Glomerular endothelial cell (primary cell): ENCODE measurements around the gene EFNB3. TPM values are rescaled to one million over a fixed set of nuclear protein-coding genes. Genes with fewer than 3 reads are reported as not detected.

Experiments
- DNase-seq: peaks from one replicate; pipeline ENCODE4 v3.0.0-alpha.2; 2011; ENCODE audit warnings: low read depth, low spot score; ENCODE audit errors: extremely low read depth
- total RNA-seq: library from RNA; depleted of rRNA; stranded (reverse); fragments of >200 nt; gene quantifications from 2 replicates; pipeline ENCODE4 v1.2.3, GENCODE V29; 2015

Gene EFNB3
- total RNA-seq, 1 donor from 2014 or later = 2.1 TPM

DNA sequence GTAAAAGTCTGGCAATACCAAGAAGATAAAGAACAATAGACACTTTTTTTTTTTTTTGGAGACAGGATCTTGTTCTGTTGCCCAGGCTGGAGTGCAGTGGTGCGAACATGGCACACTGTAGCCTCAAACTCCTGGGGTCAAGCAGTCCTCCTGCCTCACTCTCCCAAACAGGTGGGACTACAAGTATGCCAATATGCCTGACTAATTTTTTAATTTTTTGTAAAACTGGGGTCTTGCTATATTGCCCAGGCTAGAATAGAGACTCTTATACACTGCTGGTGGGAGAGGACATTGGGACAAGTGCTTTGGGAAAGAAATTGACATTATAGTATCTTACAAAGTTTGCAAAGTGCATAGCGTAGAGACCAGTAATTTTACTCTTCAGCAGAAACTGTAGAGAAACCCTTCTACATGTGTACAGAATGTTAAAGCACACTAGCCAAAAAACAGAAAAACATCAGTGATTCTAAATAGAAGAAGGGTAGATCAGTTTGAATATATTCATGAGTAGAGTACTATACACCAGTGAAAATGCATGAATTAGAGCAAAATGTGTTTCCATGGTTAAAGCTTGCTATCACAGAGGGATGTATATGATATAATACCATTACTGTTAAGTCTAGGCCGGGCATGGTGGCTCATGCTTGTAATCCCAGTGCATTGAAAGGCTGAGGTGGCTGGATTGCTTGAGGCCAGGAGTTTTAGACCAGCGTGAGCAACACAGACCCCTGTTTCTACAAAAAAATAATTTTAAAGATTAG lies 7.0 kb upstream of the EFNB3 start:
- no peak for DNase-seq

GRCh38 chr17:7700510-7700909 lies 4.5 kb upstream of the EFNB3 start:
- no peak for DNase-seq

GRCh38 chr17:7701681-7702080 lies 3.3 kb upstream of the EFNB3 start:
- no peak for DNase-seq

GRCh38 chr17:7702776-7703175 lies 2.2 kb upstream of the EFNB3 start:
- DNase-seq = no peak

DNA sequence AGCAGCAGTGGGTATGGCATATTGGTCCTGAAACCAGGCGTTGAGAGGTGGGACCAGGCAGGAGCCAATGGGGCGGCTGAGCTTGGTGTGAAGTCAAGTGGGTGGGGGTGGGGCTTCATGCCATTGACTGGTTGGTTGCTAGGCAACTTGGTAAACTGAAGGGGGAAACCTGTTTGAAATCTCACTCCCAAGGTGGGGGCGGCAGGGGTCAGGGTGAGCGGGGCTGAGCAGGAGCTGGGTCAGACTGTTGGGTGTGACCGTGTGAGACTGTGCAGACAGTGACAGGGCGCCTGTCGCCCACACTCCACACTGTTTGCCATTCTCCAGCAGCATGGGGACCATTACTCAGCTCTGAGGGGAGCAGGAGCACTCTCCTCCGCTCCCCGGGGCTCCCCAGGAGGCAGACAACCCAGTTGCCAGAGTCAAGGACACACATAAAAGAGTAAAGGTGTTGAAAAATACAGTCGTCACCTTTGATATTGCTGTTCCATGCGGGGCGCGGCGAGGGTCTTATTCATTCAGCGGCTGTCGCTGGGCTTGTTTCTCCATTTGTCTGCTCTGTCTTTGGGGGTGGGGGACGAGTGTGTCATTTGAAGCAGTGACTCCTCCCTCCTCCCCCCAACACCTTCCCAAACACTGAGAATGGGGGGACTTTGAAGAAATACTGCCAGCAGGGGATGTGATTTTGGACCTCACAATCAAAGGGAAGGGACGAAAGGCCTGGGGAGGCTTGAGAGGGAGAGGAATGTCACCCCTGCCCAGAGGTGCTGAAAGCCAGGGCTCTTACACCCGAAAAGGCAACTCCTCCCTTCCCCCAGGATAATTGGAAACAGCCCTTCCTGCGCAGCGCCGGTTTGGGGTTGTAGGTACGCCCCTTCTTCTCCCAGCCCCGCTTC lies 1.2 kb upstream of the EFNB3 start:
- DNase-seq = no peak

- no peak for DNase-seq
Measured at GRCh38 chr17:7705269-7706255, 560 bp downstream of the EFNB3 start.

- DNase-seq = no peak
Measured at GRCh38 chr17:7706631-7707354, 1.8 kb downstream of the EFNB3 start.

- no peak for DNase-seq
Measured at GRCh38 chr17:7707446-7707845, 2.4 kb downstream of the EFNB3 start.

GRCh38 chr17:7707858-7708750 lies 3.1 kb downstream of the EFNB3 start:
- DNase-seq = no peak

DNA sequence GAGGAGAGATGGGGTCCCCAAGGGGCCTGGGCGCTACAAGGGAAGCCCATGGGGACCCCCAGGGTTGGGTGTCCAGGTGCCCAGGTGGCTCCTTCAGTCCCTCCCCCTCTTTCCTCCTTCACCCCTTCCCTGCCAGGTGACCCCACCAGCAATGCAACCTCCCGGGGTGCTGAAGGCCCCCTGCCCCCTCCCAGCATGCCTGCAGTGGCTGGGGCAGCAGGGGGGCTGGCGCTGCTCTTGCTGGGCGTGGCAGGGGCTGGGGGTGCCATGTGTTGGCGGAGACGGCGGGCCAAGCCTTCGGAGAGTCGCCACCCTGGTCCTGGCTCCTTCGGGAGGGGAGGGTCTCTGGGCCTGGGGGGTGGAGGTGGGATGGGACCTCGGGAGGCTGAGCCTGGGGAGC lies 4.0 kb downstream of the EFNB3 start:
- DNase-seq = no peak

DNA sequence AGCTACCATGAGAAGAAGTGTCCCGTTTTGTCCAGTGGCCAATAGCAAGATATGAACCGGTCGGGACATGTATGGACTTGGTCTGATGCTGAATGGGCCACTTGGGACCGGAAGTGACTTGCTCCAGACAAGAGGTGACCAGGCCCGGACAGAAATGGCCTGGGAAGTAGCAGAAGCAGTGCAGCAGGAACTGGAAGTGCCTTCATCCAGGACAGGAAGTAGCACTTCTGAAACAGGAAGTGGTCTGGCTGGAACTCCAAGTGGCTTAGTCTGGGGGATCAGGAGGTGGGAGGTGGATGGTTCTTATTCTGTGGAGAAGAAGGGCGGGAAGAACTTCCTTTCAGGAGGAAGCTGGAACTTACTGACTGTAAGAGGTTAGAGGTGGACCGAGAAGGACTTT lies 5.3 kb downstream of the EFNB3 start:
- no peak for DNase-seq

DNA sequence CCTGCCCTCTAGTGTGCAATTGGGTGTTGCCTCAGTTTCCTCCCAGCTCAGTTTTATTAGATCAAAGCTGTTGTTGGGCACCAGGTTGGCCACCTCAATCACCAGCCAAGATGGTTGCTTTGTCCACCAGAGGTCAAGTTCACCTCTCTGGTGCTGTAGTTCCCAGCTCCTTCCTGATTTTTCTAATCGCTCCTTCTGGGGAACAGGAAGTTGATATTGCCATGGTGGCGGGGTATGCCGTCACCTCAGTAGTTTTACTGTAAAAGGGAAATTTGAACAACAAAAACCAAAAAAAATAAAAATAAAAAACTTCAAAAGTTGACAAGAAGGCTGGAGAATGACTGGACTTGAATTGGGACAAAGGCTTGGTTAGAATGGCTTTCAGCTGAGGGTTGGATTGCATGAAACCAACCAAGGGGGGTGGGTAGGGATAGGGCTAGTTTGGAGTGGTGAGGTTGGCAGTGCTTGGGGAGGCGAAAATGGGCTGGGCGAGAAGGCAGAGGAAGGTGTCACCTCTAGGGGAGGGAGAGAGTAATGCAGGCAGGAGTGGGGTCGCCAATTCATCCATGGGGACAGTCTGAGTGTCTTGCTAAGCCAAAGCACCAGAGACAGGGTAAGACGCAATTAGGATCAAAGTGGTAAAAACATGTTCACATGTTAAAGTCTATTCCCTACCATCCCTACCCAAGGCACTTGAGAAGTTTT lies 6.2 kb downstream of the EFNB3 start:
- no peak for DNase-seq

- no peak for DNase-seq
Measured at GRCh38 chr17:7712111-7712771, 7.2 kb downstream of the EFNB3 start.

DNA sequence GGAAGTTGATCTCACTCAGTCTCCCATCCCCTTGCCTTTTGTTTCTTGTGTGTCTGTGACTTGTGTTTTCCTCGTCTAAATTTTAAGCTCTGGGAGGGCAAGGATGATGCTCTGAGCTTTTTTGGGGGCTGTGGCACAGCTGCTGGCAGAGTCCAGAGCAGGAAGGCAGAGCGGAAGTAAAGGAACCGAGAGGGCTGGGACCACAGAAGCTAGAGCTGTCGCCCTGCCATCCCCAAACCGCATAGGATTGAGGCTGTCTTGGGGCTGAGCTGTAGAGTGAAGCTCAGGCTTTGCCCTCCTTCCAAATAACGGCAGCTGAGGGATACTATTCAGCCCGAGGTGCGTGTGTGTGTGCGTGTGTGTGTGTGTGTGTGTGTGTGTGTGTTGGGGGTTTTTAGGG lies 8.8 kb downstream of the EFNB3 start:
- DNase-seq = no peak

DNA sequence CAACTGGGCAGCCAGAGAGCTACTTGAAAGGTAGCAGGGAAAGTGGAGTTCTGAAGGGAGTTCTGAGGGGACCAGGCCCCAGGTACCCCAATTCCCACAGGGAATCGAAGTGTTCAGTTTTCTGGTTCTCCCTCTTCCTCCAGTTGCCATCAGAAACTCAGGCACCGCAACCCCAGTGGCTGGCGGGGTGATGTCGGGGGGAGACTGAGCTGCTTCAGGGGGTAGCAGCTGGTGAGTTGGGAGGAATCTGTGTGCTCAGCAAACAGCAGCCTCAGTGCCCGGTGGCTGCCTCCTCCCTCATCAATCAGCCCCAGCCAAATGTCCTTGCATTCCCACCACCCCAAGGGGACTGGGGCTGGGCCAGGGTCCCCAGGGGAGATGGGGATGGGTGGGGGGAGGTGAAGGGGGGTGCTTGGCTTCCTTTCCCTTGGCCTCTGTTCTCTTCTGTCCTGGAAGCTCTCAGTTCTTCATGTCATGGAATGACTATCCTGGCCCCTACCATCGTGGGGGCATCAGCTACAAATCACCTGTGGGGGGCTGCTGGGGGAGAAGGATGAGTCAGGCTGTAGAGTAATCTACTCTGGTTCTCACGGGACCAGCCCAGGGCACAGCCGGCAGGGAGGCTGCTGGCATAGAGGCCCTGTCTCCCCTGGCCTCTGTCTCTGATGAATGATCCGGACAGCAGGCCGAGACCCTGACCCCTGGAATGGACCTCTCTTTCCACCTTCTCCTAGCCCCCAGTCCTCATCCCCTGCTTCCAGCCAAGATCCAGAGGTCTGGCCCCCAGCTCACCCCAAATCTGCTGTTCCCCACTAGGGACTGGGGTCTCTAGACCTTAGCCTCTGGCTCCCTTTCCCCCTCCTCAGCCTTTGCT lies 10.0 kb downstream of the EFNB3 start:
- DNase-seq = no peak

DNA sequence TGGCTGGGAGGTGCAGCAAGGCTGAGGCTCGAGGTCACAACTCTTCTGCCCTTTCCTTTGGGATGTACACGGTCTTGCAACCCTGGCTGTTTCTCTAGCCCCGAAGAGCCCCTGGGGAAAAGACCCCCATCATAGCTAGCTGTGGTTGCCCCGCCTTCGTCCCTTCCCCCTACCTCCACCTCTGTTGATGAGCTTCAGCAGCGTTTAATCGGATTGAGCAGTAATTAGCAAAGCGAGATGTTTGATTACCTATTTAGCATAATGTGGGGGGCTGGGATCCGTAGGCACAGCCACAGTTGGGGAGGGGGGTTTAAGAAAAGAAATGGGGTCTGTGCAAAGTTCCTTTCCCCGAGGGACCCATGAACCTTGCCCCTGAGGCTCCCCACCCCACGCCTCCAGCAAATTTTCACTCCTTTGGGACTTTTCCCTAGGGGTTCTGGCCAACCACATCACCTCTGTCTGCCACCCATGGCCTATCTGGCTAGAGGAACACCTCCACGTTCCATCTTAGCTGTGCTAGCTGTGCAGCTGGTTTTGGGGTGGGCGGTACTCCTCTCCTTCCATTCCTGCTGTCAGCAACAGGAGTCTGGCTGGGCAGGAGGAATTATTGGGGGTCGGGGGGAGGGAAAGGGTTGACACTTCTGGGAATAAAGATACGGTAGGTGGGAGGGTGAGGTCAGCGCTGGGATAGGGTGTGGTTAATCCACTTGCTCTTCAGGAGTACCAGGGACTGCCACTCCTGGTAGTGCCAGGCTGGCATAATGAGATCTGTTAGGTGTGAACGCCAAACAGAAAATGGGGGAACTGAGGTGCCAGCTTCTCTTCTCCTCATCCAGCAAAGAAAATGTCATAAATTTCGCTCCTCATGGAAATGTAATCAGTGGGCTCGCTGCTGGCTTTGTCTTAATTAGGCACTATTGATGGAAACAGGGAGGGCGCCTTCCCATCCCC lies 11.2 kb downstream of the EFNB3 start:
- DNase-seq = no peak
